DMS114 treated with DMSO at 0.1 percent for 48 hours (cell line): ENCODE data around the gene NETO2.

Source experiments
- DNase-seq: peaks from one replicate; lab custom pipeline; 2025; ENCODE audit not compliant: unreplicated experiment; lab: John Stamatoyannopoulos, UW

The NETO2 gene

DNA sequence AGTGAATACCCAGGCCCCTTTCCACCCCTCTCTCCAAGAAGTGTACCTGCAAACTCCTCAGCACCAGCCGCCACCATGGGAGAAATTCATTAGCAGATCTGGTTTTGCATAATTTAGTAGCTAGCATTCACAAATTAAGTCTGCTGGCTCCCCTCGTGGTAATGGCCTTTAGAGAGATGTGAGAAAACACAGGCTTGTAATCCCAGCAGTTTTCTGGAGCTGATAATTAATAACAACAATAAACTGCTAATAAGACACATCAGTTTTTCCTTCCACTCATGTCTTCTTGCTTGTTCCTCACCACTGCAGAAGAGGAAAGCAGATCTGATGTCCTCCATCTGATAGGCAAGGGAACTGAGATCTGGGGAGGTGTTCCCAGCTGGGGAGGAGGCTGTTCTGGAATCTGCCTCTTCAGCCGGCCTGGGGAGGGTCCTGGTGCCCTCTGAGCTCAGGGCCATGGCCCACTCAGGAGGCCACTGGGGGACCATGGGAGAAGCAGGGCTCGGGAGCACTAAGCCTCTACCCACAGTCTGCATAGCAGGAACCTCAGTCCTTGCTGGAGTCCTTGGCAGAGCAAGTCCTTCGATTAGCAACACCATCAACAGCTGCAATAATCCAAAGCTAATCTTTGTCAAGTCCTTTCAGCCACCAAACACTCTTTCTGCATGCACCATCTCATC lies 96.1 kb downstream of the NETO2 start:
- DNase-seq = no peak

DNA sequence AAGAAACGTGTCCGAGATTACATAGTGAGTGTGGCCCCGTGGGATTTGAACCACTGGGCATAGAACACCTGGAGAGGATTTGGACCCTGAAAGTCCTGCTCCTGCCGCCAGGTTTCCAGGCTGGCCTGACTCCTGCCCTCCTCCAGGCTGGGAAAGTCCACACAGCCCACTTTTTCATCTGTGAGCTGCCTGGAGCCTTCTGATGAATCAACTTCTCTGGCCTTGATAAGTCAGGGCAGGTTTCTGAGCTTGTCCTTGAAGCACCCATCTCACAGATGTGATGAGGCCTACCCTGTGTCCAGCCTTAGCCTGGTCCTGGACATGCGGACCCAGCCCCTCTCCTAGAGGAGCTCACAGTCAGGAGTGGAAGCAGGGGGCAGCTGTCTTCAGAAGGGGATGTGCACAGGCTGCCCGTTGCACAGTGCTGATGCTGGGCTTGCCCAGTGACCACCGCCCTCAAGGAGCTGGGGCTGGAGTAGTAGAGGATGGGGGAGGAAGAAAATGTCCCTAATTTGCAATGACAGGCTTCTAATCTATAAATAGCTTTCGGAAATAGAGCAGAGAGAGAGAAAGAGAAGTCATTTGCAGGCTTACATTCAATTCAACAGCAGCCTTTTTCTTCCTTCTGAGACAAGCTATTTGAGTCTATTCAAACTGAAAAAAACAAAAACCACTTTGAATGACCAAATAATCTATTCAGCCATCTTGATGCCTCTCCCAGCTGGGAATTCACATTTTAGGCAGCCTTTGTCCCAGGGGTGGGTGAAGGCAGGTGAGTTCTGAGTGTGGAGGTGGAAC lies 96.8 kb downstream of the NETO2 start:
- DNase-seq = no peak

DNA sequence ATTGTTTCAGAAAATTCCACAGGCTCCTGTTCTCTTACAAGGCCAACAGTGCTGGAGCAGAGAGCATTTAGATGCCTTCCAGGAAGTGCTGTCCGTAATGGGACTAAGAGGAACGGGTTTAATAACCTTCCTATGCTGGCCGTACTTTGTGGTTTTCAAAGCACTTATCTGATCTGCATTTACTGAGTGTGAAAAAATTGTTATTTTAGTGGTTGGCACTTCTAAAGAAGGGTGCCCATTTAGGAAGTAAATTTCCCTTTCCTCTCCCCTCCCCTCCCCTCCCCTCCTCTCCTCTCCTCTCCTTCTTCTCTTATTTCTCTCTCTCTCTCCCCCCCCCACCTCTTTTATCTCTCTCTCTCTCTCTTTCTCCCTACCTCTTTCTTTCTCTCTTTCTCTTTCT lies 98.3 kb downstream of the NETO2 start:
- DNase-seq = no peak

DNA sequence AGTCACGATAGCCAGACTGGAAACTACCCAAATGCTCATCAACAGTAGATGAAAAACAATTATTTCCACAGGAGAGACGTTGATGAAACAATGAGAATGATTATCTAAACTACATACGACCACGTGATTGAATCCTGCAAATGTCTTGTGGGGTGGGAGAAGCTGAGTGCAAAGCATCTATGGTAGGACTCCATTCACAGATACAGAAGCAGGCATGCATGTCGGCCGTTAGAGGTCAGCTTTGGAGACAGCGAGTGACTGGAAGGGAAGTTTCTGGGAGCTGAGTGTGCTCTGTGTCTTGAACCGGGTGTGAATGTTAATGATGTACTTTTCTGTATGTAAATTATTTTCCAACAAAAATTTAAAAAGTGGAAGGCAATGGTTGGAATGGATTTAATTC lies 98.7 kb downstream of the NETO2 start:
- no peak for DNase-seq

DNA sequence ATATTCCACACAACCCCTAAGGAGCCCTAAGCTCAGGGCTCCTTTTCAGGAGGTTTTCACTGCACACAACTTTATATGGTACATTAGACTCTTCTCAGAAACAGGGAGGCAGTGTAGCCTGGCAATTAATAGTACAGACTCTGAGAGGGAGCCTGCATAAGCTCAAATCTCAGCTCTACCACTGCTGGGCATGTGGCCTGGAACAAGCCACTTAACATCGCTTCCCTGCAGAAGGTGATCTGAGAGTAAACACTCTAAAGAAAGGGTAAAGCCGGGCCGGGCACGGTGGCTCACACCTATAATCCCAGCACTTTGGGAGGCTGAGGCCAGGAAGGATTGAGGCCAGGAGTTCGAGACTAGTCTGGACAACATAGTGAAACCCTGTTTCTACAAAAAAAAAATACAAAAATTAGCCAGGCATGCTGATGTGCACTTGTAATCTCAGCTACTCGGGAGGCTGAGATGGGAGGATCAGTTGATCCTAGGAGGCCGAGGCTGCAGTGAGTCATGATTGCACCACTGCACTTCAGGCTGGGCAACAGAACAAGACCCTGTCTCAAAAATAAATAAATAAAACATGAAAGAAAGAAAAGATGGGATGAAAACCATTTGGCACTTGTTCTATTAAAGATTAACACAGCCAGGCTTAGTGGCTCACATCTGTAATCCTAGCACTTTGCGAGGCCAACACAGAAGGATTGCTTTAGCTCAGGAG lies 99.6 kb downstream of the NETO2 start:
- no peak for DNase-seq

DNA sequence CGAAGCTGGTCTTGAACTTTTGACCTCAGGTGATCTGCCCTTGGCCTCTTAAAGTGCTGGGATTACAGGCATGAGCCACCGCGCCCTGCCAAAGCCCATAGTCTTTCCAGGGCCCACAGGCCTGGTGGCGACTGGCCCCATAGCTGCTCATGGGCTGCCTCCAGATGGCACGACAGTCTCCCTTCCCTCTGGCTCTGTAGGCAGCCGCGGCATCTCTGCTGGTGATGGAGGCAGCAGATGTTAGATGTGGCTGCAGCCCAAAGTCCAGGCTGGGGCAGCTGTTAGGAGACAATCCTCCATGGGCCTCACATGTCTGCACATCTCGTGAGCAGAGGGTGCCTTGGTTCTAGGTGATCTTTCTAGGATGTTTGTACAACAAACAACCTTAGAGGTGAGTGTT lies 100.5 kb downstream of the NETO2 start:
- DNase-seq = no peak

DNA sequence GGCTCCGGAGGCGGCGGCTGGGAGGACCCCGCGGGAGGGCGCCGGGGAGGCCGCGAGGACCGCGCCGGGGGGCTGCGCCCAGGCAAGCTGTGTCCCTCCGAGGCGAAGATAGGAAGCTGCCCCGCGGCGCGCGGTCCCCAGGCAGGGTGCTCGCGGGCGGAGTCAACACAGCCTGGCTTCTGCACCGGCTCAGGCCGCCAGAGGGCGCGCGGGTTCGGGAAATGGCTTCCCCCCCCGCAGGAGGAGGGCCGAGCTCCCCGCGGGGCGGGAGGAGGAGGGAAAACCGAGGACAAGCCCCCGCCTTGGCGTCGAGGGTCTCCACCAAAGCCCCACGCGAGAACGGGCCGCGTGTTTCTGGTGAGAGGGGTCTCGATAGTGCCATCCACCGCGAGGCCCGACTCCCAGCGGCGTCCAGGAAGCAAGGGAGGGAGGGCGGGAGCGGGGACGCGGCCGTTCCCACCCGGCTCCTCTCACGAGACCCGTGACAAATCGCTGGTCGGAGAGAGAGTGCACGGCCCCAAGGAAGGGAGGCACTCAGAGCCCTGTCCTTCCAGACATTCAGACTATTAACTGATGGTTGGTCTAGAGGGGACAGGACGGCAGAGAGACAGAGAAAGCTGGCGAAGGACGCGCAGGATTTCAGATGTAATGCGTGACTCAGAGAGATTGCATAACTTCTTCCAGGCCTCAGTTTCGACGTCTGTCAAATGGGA lies 105.8 kb downstream of the NETO2 start:
- peak; percentile 71 for DNase-seq

DNA sequence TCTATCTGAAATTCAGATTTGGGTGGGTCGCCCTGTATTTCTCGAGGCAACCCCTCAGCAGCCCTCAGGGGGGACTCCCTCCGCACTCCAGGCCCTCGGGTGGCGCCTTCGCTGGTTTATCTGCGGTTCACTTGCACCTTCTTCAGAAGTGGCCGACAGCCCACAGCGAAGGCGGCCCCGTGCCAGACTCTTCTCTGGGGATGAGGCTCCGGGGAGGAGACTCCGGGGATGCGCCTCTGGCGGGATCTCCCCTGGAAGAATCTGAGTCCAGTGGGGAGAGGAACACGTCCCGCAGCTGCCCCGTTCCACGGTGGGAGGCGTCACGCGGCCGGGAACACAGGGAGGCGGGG lies 106.4 kb downstream of the NETO2 start:
- peak; percentile 34 for DNase-seq

DNA sequence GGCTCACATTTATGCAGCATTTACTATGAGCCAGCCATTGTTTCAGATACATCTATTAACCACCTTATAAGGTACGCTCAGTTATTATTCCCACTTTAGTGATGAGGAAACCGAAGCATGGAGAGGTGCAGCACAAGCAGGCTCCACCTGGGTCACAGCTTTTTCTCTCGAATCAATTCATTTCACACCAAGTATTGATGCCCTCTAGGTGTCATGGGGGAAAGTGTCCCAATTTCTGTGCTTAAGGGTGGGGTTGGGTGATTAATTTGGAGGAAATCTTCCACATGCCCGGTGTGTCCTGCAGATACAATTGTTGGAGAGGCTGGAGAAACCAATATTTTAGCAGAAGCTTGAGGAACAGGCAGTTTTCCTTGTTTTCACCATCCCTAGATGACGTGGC lies 107.5 kb downstream of the NETO2 start:
- no peak for DNase-seq

DNA sequence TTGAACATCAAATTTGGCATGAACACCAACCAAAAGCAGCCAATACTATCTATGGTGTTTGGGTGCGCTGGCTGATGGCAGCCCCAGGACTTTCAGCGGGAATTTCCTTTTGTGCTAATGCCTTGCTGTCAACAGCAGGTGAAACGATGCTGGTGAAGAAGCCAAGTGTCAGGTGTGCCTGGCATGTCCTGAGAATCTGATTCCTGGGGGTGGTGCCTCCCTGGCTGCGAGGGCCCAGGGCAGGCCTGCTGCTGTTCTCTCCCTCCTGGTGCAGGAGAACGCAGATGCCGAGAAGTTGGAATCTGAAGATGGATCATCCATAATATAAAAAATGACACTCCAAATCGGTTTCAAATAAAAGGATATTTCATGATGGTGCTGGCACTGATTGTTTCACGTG lies 108.3 kb downstream of the NETO2 start:
- no peak for DNase-seq

DNA sequence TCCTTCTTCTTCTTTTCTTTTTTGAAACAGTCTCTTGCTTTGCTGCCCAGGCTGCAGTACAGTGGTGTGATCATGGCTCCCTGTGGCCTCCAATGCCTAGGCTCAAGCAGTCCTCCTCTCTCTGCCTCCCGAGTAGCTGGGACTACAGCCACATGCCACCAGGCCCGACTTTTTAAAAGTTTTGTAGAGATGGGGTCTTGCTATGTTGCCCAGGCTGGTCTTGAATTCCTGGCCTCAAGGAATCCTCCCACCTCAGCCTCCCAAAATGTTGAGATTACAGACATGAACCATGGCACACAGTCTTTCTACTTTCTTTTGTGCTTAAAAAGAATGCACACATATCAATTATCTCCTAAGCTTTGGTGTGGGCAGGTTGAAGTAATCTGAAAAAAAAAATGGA lies 109.3 kb downstream of the NETO2 start:
- DNase-seq = no peak

DNA sequence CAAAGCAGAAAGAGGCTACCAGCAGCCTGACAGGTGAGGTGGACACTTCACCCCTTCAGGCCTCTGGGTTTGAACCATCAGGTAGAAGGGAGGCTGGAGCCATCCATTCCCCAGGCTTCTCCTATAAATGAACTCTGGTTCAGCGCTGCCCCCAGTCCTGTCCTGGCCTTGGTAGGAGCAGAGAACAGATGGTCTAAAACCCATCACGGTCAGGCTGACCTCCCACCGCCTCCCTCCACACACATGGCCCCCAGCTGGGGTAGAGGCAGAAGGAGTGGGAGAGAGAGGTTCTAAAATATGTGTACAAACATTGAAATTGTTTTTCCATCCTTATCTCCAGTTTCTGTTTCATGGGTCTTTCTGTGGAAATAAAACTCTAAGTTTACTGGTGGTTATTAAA lies 110.6 kb downstream of the NETO2 start:
- DNase-seq = no peak

DNA sequence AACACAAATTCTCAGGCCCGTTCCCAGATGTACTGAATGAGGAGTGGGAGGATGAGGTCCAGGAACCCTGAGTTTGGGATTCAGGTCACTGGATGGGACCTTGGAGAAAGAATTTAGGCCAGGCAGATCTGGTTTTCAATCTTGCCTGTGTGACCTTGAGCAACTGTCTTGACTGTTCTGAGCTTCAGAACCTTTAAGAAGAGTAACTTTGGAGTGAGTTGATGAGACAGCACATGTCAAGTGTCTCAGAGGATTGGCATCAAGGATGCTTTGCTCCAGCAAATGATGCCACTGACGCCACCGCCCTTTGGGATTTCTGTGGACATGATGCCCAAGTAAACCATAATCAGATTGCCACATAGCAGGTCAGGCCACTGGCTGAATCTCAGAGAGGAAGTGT lies 114.0 kb downstream of the NETO2 start:
- DNase-seq = no peak

DNA sequence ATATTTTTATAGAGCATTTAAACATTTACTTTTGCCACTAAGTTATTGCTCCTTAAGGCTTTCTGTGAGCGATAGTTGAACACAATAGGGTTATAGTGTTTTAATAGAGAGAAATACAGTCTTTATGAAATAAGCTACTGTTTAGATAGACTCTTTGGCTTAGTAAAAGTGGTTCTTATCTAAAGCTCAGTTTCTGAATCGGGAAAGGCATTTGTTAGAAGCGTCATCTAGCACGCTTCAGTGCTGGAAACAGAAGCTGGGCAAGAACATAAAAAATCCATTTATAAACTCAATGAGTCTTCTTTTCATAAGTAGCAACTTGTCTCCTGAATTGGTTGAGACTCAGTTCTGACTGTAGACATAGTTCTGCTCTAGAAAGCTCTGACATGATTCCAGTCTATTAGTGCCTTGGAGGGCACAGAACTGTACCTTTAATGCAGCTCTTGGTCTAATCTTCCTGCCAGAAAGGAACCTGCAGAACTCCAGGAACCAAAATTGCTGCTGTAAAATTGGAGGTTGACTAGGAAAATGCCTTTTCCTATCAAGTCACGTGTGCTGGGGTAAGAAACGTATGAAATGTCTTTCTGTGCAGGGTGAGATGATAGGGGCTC lies 114.9 kb downstream of the NETO2 start:
- DNase-seq = no peak
